Activated naive CD4-positive, alpha-beta T cell treated with anti-CD3 and anti-CD28 coated beads, Interleukin-2, amount 50 U/mL, for 16 hours (primary cell): Measurements from ENCODE around the gene PTPRJ.
"Not testable (repeated sequence)": the region's sequence is repeated elsewhere in the genome, so short reads cannot be mapped to it uniquely, and the experiment has no call there.

Experiments
- DNase-seq: peaks from one replicate; pipeline ENCODE4 v3.0.0-alpha.2; 2020

The PTPRJ gene

GRCh38 chr11:48123934-48124755, 143.8 kb downstream of the PTPRJ start:
- no peak for DNase-seq

GRCh38 chr11:48124880-48125279, 144.5 kb downstream of the PTPRJ start:
- DNase-seq = no peak

- DNase-seq = no peak
These were observed 145.5 kb downstream of the PTPRJ start for GRCh38 chr11:48125866-48126265.

GRCh38 chr11:48127521-48128183, 147.3 kb downstream of the PTPRJ start:
- no peak for DNase-seq

- DNase-seq = no peak
These were observed 149.5 kb downstream of the PTPRJ start for GRCh38 chr11:48129697-48130395.

GRCh38 chr11:48134221-48134922, 154.0 kb downstream of the PTPRJ start:
- DNase-seq = no peak

- DNase-seq = no peak
These were observed 157.9 kb downstream of the PTPRJ start for GRCh38 chr11:48138222-48138621.

- not testable (repeated sequence) for DNase-seq
These were observed 159.5 kb downstream of the PTPRJ start for GRCh38 chr11:48139896-48140295.

GRCh38 chr11:48141475-48142122, 161.2 kb downstream of the PTPRJ start:
- no peak for DNase-seq

GRCh38 chr11:48142889-48143288, 162.5 kb downstream of the PTPRJ start:
- DNase-seq = no peak

GRCh38 chr11:48148749-48149148, 168.4 kb downstream of the PTPRJ start:
- DNase-seq = no peak

GRCh38 chr11:48150213-48150612, 169.9 kb downstream of the PTPRJ start:
- no peak for DNase-seq

GRCh38 chr11:48154151-48154550, 173.8 kb downstream of the PTPRJ start:
- DNase-seq = no peak

GRCh38 chr11:48161951-48162884, 181.9 kb downstream of the PTPRJ start:
- DNase-seq = no peak

- DNase-seq = no peak
These were observed 182.5 kb downstream of the PTPRJ start for GRCh38 chr11:48162885-48163268.

GRCh38 chr11:48163360-48164100, 183.2 kb downstream of the PTPRJ start:
- DNase-seq = no peak

GRCh38 chr11:48164836-48165235, 184.5 kb downstream of the PTPRJ start:
- no peak for DNase-seq

- DNase-seq = no peak
These were observed 185.1 kb downstream of the PTPRJ start for GRCh38 chr11:48165426-48165825.

GRCh38 chr11:48167380-48167779, 187.0 kb downstream of the PTPRJ start:
- DNase-seq = no peak

- DNase-seq = no peak
These were observed 188.5 kb downstream of the PTPRJ start for GRCh38 chr11:48168815-48169214.

- no peak for DNase-seq
These were observed 188.9 kb downstream of the PTPRJ start for GRCh38 chr11:48169259-48169658.
